Middle frontal gyrus (tissue), 1 donor: ENCODE measurements around the gene KATNBL1.

Source experiments
- DNase-seq: peaks from one replicate; pipeline ENCODE4 v3.0.0-alpha.2; 2015; ENCODE audit warnings: low spot score; ENCODE audit errors: extremely low spot score

The KATNBL1 gene

DNA sequence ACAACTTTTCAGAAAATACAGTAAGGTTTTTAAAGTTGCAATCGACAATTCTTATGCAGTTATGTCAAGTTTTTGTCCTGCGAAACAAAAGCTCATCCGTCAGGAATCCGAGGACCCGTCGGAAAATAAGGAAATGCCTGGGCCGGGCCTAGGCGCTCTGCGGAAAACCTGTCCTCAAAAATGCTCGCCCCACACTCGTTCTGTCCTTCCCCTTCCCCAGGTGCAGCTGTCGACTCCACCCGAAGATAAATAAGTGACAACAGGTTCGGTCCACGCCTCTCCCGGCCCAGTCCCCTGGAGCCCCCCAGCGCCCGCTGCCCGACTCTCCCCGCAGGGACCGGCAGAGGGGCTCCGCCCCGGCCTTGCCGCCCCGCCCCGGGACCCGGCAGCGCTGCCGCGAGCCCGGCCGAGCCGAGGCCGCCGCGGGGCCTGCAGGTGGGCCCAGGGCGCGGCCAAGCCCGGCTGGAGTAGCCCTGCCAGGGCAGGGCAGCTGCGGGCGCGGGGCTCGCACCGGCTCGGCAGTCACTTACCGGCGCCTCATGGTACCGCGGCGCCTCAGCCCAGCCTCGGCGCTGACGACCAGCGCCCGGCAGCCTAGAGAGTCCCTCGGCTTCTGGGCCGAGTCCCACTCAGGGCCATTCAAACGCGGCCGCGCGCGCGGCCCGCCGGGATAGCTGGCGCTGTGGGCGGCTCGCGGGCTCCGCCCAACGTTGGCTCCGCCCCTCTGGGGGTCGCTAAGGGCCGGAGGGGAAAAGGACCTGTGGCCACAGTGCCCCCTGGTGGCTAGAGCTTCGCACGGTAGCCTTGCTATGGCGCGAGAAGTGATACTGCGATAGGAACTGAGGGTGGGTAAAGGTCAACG lies at the start of gene KATNBL1:
Gene KATNBL1 (minus strand): TSS at position 676 of the 862 bp plus-strand sequence. CDS start 46,420 bp downstream, outside the sequence.
- DNase-seq: peak; percentile 90

- DNase-seq: no peak
Measured at GRCh38 chr15:34259566-34259965, 49.7 kb upstream of the KATNBL1 start.

- no peak for DNase-seq
Measured at GRCh38 chr15:34258151-34258550, 48.3 kb upstream of the KATNBL1 start.

DNA sequence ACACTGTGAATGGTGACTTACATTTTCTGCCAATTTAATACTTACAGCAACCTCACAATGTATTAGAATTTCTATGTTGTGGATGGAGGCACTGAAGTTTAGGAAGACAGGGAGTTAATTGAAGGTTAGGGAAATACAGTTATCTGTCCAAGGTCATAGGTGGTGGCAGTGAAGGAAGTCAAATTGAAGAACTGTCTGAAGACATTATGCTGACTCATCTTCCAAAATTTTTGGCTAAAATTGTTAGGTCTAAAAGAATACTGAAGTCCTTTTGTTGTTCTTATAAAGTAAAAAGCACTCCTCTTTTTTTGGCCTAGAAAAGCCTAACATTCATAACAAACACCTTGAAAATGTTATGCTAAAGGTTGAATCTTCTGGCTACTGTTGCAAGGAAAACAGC lies 42.6 kb upstream of the KATNBL1 start:
- DNase-seq: no peak

GRCh38 chr15:34248190-34248589 lies 38.3 kb upstream of the KATNBL1 start:
- DNase-seq: no peak

GRCh38 chr15:34246276-34246976 lies 36.5 kb upstream of the KATNBL1 start:
- no peak for DNase-seq

DNA sequence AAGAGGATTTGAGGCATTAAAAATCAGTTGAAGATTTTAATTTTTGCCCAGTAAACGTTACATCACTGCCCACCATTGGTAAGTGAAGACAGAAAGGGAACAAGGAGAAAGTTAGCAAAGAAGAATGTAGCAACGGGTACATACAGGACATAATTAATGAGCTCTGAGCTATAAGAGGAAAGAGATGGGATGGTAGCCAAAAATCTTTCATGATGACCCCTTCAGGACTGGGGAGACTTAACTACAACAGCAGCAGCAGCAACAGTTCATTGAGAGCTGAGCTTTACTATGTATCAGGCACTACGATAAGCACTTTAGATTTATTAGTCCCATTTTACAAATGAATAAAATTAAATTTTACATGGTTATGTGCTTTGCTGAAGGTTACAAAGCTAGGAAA lies 33.3 kb upstream of the KATNBL1 start:
- DNase-seq: no peak

- no peak for DNase-seq
Measured at GRCh38 chr15:34242331-34242710, 32.4 kb upstream of the KATNBL1 start.

DNA sequence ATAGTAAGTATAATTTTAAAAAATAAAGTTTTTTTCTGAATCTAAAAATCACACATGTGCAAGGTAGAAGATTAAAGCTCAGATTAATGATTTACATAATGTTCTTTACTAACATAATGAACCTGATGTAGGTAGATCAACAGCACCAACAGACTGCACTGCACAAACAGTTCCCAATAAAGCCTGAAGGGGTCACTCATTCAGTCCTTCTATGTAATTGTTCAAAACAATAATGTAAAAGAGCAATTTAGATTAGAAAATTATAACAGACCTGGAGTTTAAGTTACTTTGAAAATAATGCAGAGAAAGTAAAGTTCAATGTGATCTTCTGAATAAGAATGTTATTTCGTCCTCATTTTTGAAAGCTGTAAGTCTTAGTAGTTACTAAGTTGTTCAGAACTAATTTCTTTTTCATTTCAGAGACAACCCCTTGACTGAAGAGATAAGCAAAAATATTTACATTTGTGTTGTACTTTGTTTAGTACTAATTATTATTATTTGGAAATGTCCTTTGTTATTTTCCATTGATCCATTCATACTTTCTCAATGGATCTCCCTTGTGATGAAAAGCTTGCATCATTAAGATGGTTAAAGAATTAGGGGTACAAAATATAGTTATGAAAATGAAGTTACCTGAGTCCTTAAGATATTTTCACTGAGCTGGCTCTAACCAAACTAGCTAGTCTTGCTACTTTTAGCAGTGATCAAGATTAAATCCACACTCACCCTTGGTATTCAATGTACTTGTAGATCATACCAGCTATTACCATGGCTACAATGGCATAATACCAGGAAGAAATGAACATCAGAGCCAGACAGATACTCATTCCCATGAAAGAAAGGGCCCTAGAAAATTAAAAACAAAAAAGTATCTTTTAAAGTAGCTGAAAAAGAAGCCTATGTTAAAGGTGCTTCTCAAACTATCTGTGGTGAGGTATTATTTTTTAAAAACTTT lies 31.8 kb upstream of the KATNBL1 start:
- DNase-seq: peak; percentile 11

DNA sequence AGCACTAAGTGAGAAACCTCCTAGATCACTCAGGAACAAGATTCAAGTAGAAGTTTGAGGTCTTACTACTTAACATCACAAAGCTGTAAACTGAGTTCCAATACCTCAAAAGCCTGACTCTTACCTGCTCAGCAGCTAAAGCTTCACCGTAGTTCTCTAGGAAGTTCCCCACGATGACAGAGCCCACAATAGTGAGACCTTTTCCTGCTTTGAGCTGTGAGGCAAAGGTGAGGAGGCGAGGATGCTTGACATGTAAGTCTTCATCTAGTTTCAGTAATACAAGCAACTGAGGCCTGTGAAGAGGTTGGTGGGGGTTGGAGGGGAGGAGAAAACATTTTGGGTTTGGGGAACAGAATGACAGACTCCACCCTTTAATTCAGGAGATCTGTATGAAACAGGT lies 30.6 kb upstream of the KATNBL1 start:
- DNase-seq: no peak

- no peak for DNase-seq
Measured at GRCh38 chr15:34239151-34239808, 29.4 kb upstream of the KATNBL1 start.

DNA sequence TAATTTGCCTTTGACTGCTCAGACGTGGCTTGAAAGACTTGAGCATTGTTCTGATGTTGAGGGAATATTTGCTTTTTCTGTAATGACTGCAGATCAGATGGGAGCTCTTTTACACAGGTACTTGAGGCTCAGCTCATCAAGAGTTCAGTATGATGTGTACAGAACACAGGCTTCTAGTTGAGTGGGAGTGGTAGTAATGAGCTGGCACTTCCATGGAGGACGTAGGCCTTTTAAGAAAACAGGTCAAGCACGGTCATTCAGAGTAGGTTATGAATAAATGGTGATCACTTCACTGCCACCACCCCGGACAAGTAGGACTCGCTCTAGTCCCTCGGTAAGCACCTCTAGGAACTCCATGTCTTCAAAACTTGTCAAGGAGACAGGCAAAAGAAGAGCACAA lies 23.7 kb upstream of the KATNBL1 start:
- DNase-seq: no peak

GRCh38 chr15:34223904-34224596 lies 14.2 kb upstream of the KATNBL1 start:
- DNase-seq: no peak

DNA sequence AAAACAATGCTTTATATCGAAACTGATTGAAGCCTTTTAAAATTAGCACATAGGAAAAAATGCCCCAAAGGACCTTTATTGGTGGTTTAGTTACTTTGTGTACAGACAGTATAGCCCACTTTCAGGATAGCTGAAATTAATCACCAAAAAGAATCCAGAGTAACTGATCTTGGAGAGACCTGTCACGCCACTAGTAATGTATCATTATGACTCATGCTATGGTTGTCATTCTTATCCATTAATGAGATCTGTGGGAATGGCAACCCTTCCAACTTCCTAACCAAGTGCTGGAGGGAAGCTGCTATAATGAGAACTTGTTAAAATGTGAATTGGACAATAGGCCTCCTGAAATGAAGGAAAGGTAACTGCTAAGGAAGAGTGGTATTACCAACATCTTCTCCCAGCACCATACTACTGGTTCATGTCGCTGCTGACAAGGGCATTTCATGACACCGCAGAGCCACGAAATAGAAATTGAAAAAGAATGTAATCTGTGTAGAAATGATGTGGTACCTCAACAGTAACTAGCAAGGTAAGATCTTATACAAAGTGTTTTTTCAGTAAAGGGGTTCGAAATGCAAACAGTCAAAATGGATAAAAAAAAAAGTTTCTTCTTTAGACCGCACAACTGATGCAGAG lies 7.8 kb upstream of the KATNBL1 start:
- no peak for DNase-seq

DNA sequence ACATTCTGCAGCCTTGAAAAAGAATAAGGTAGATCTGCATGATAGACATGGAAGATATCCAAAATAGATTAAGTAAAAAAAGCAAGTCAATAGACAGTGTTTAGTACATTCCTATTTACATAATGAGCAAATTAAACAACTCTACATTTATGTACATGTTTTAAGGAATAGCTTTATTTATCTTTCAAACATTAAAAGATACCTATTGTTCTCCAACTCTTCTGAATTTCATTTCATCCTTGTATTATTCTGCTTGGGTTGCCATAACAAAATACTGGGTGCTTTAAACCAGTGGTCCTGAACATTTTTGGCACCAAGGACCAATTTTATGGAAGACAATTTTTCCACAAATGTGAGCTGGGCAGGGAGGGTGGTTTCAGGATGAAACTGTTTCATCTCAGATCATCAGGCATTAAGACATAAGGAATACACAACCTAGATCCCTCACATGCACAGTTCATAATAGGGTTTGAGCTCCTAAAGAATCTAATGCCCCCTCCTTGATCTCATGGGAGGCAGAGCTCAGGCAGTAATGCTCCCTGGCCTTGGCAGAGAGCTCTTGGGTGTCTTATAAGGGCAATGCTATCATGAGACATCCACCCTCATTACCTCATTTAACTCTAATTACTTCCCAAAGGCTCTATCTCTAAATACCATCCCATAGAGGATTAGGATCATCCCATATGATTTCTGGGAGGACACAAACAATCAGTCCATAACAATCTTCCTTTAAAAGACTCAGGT lies 6.8 kb upstream of the KATNBL1 start:
- no peak for DNase-seq

DNA sequence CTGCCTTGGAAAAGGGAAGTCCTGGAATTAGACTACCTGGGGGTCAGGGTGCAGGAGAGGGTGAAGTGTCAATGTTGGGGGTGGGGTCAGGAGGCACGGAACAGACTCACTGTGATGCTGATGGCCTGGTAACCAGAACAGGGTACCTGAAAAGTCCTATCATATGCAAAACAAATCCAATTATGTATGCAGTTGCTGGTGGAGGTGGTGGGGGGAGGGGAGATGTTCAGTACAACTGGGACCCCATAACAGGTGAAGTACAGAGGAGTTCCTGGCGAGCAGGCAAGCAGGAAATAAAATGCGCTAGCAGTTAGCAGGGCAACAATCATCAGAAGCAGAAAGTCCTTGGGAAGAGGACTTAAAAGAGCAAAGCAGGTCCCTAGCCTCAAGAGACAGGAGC lies 4.2 kb upstream of the KATNBL1 start:
- DNase-seq: no peak

- DNase-seq: no peak
Measured at GRCh38 chr15:34213690-34214089, 3.8 kb upstream of the KATNBL1 start.

- DNase-seq: no peak
Measured at GRCh38 chr15:34206011-34206410, 3.9 kb downstream of the KATNBL1 start.

DNA sequence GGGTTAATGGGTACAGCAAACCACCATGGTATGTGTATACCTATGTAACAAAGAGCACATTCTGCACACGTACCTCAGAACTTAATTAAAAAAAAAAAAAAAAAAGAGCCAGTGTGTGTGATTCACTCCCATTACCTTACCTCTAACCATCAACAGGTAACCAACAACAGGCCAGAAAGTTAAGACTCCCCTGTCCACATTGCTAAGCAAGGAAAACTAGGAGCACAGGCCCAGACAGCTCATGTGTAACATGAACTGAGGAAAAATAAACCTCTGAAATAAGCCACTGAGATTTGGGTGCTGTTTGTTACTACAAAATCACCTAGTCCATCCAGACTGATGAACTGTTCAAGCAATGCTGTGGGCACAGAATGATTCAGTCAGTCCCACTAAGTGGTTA lies 6.0 kb downstream of the KATNBL1 start:
- DNase-seq: no peak
